DOHH2 (cell line): ENCODE data around the gene SURF2.

ENCODE experiments used
- H3F3A ChIP-seq: fragments of 200-600 bp; sonication (generic), shearing (Covaris generic); 2 replicates; pipeline ENCODE4 v1.6.0; 2016; ENCODE audit warnings: antibody characterized with exemption, mild to moderate bottlenecking; ENCODE audit not compliant: control insufficient read depth, insufficient read depth
- H3K27ac ChIP-seq: fragments of 200-600 bp; sonication (generic); 2 replicates; pipeline ENCODE4 v1.5.1; 2014; ENCODE audit warnings: low read depth, mild to moderate bottlenecking, low read length, moderate library complexity
- H3K27me3 ChIP-seq: fragments of 200-600 bp; sonication (generic); 2 replicates; pipeline ENCODE4 v1.6.1; 2014; ENCODE audit warnings: mild to moderate bottlenecking, low read length, mixed read lengths; ENCODE audit not compliant: control insufficient read depth
- H3K36me3 ChIP-seq: fragments of 200-600 bp; sonication (generic); 2 replicates; pipeline ENCODE4 v1.6.1; 2014; ENCODE audit warnings: mild to moderate bottlenecking, low read length, moderate library complexity, mixed read lengths; ENCODE audit not compliant: control insufficient read depth
- H3K4me1 ChIP-seq: fragments of 200-600 bp; sonication (generic); 2 replicates; pipeline ENCODE4 v1.6.1; 2014; ENCODE audit warnings: mild to moderate bottlenecking, low read length, mixed read lengths; ENCODE audit not compliant: control insufficient read depth
- H3K4me2 ChIP-seq: fragments of 200-600 bp; sonication (generic); 2 replicates; pipeline ENCODE4 v1.6.0; 2014; ENCODE audit warnings: mild to moderate bottlenecking, low read length, moderate library complexity
- H3K4me3 ChIP-seq: fragments of 200-600 bp; sonication (generic); 2 replicates; pipeline ENCODE4 v1.5.1; 2014; ENCODE audit warnings: mild to moderate bottlenecking, low read length, mixed read lengths
- H3K79me2 ChIP-seq: fragments of 200-600 bp; sonication (generic); 2 replicates; pipeline ENCODE4 v1.6.1; 2014; ENCODE audit warnings: mild to moderate bottlenecking, low read length, mixed read lengths; ENCODE audit not compliant: control insufficient read depth
- H3K9me2 ChIP-seq: fragments of 200-600 bp; sonication (generic); replicated peaks from 2 replicates; pipeline ENCODE4 v1.6.1; 2014; ENCODE audit warnings: mild to moderate bottlenecking, low read length, mixed read lengths; ENCODE audit not compliant: control insufficient read depth
- H3K9me3 ChIP-seq: fragments of 200-600 bp; sonication (generic); 2 replicates; pipeline ENCODE4 v1.6.1; 2014; ENCODE audit warnings: antibody characterized with exemption, low read length, mixed read lengths; ENCODE audit not compliant: control insufficient read depth, insufficient read depth
- H4K20me1 ChIP-seq: fragments of 200-600 bp; sonication (generic); 2 replicates; pipeline ENCODE4 v1.6.0; 2014; ENCODE audit warnings: low read depth, mild to moderate bottlenecking, antibody characterized with exemption, low read length, moderate library complexity; ENCODE audit not compliant: control insufficient read depth, insufficient read depth
- CTCF ChIP-seq: fragments of 200-600 bp; sonication (generic); IDR thresholded peaks from one replicate; pipeline ENCODE4 v1.5.1; 2014; ENCODE audit warnings: antibody characterized with exemption, mild to moderate bottlenecking, low read depth, low read length; ENCODE audit not compliant: poor library complexity, severe bottlenecking
- EZH2phosphoT487 ChIP-seq: fragments of 200-600 bp; sonication (generic); IDR thresholded peaks from 2 replicates; pipeline ENCODE4 v1.6.1; 2017; ENCODE audit warnings: borderline replicate concordance, mild to moderate bottlenecking, antibody characterized with exemption, low read length, moderate library complexity, mixed read lengths

The SURF2 gene

GRCh38 chr9:133397370-133397769, 41.0 kb downstream of the SURF2 start:
- Histone ChIP-seq H3K27ac (no peak overlapping the region), H3K4me1 (no peaks in the 10 kb centered on the region), H3K27me3 (peaks cover 5% of the 10 kb centered on the region; the same call in 1 of the 2 replicates), H3K4me2 (no peak overlapping the region), H3K36me3 (no peaks in the 10 kb centered on the region), H3K4me3 (no peak overlapping the region), H3F3A (no peaks in the 10 kb centered on the region), H3K79me2 (no peaks in the 10 kb centered on the region), H3K9me2 (no peaks in the 10 kb centered on the region), H3K9me3 (no peaks in the 10 kb centered on the region), H4K20me1 (no peaks in the 10 kb centered on the region)
- TF ChIP-seq EZH2phosphoT487 (no peak), CTCF (no peak)

GRCh38 chr9:133397895-133398294, 41.5 kb downstream of the SURF2 start:
- Histone ChIP-seq H3K4me2 (no peak overlapping the region), H3K9me3 (no peaks in the 10 kb centered on the region), H3K27ac (no peak overlapping the region), H4K20me1 (no peaks in the 10 kb centered on the region), H3K36me3 (no peaks in the 10 kb centered on the region), H3K79me2 (no peaks in the 10 kb centered on the region), H3F3A (no peaks in the 10 kb centered on the region), H3K4me1 (no peaks in the 10 kb centered on the region), H3K27me3 (peaks cover 5% of the 10 kb centered on the region; the same call in 1 of the 2 replicates), H3K9me2 (no peaks in the 10 kb centered on the region), H3K4me3 (no peak overlapping the region)
- TF ChIP-seq CTCF (no peak), EZH2phosphoT487 (no peak)

- Histone ChIP-seq H3K4me3 (no peak overlapping the region), H3K4me1 (no peaks in the 10 kb centered on the region), H3K27ac (no peak overlapping the region), H4K20me1 (no peaks in the 10 kb centered on the region), H3K9me3 (no peaks in the 10 kb centered on the region), H3K27me3 (peaks cover 5% of the 10 kb centered on the region; the same call in 1 of the 2 replicates), H3K4me2 (no peak overlapping the region), H3F3A (no peaks in the 10 kb centered on the region), H3K9me2 (no peaks in the 10 kb centered on the region), H3K36me3 (peaks cover 16% of the 10 kb centered on the region), H3K79me2 (no peaks in the 10 kb centered on the region)
- TF ChIP-seq CTCF (no peak), EZH2phosphoT487 (no peak)
These were observed 43.9 kb downstream of the SURF2 start for GRCh38 chr9:133400292-133400691.

- H3K36me3 ChIP-seq, result peaks cover 29% of the 10 kb centered on the region
- peaks cover 2% of the 10 kb centered on the region; the same call in 1 of the 2 replicates for H3K79me2 ChIP-seq
- H3K4me1 ChIP-seq, result no peaks in the 10 kb centered on the region
- H3K9me2 ChIP-seq, result no peaks in the 10 kb centered on the region
- peaks cover 4% of the 10 kb centered on the region for H4K20me1 ChIP-seq
- H3K27me3 ChIP-seq, result peaks cover 5% of the 10 kb centered on the region; the same call in 1 of the 2 replicates
- H3K27ac ChIP-seq, result no peak overlapping the region
- H3K9me3 ChIP-seq, result no peaks in the 10 kb centered on the region
- TF ChIP-seq EZH2phosphoT487, result no peak
- TF ChIP-seq CTCF, result no peak
- no peak overlapping the region for H3K4me2 ChIP-seq
- no peak overlapping the region for H3K4me3 ChIP-seq
- H3F3A ChIP-seq, result no peaks in the 10 kb centered on the region
These were observed 45.2 kb downstream of the SURF2 start for GRCh38 chr9:133401588-133401987.
